ENCODE results near the gene IFI6.
"Not testable (repeated sequence)": the region's sequence is repeated elsewhere in the genome, so short reads cannot be mapped to it uniquely, and the experiment has no call there.

Gene IFI6

GRCh38 chr1:27648602-27649305 is 23.2 kb downstream of the IFI6 start:
- H3K9ac ChIP-seq = no peak overlapping the region; a peak in 1 of 22 replicates
- no peaks in the 10 kb centered on the region for H4K20me1 ChIP-seq

GRCh38 chr1:27647328-27647727 is 24.7 kb downstream of the IFI6 start:
- H3K27me3 ChIP-seq = no peaks in the 10 kb centered on the region
- no peak overlapping the region for H3K27ac ChIP-seq
- peak overlapping the region in 1 of 11 experiments; percentile 40; a peak in 1 of 22 replicates for H3K4me2 ChIP-seq
- H3K9me3 ChIP-seq (replicated peaks in 1 of 11) = no peaks in the 10 kb centered on the region
- TF ChIP-seq Cebpa-rat (IDR thresholded peaks at IDR 0.05) = no peak
- peaks cover 24 to 47% (median 38%) of the 10 kb centered on the region in 10 experiments for H3K4me1 ChIP-seq
- no peaks in the 10 kb centered on the region for H3K36me3 ChIP-seq
- H4K20me1 ChIP-seq = no peaks in the 10 kb centered on the region
- no peak overlapping the region for H3K9ac ChIP-seq
- H3K4me3 ChIP-seq = no peak overlapping the region

More at GRCh38 chr1:27648602-27649305, 23.2 kb downstream of the IFI6 start:
- TF ChIP-seq Cebpa-rat (IDR thresholded peaks at IDR 0.05) = no peak
- no peaks in the 10 kb centered on the region for H3K36me3 ChIP-seq
- no peaks in the 10 kb centered on the region for H3K27me3 ChIP-seq
- peaks cover 34 to 56% (median 40%) of the 10 kb centered on the region in 10 experiments for H3K4me1 ChIP-seq
- no peaks in the 10 kb centered on the region for H3K9me3 ChIP-seq (replicated peaks in 1 of 11)
- H3K4me2 ChIP-seq = no peak overlapping the region
- H3K4me3 ChIP-seq = no peak overlapping the region
- H3K27ac ChIP-seq = no peak overlapping the region

- Histone ChIP-seq H3K27me3 (no peaks in the 10 kb centered on the region), H3K4me3 (no peak overlapping the region), H3K4me2 (peak overlapping the region; percentile 3 to 54 (median 32); a peak in 17 of 22 replicates), H3K9ac (peak overlapping the region in 2 of 11 experiments; percentile 13 to 39; a peak in 3 of 22 replicates), H4K20me1 (no peaks in the 10 kb centered on the region), H3K9me3 (replicated peaks in 1 of 11) (no peaks in the 10 kb centered on the region), H3K4me1 (peaks cover 24 to 45% (median 36%) of the 10 kb centered on the region in 10 experiments), H3K27ac (peak overlapping the region in 1 of 11 experiments; percentile 26; a peak in 1 of 22 replicates), H3K36me3 (no peaks in the 10 kb centered on the region)
- TF ChIP-seq Cebpa-rat (IDR thresholded peaks at IDR 0.05) = no peak
Observed at GRCh38 chr1:27646676-27647075, 25.3 kb downstream of the IFI6 start.

- no peaks in the 10 kb centered on the region for H3K27me3 ChIP-seq
- no peak overlapping the region for H3K4me3 ChIP-seq
- no peaks in the 10 kb centered on the region for H3K36me3 ChIP-seq
- H3K4me1 ChIP-seq = peaks cover 9 to 40% (median 24%) of the 10 kb centered on the region in 10 experiments
- no peaks in the 10 kb centered on the region for H3K9me3 ChIP-seq (replicated peaks in 1 of 11)
- TF ChIP-seq Cebpa-rat (IDR thresholded peaks at IDR 0.05) = no peak
- no peak overlapping the region for H3K9ac ChIP-seq
- H3K27ac ChIP-seq = no peak overlapping the region
- no peaks in the 10 kb centered on the region for H4K20me1 ChIP-seq
- H3K4me2 ChIP-seq = no peak overlapping the region
Observed at GRCh38 chr1:27645071-27645415, 26.9 kb downstream of the IFI6 start.

- H3K4me3 ChIP-seq = no peak overlapping the region
- TF ChIP-seq Cebpa-rat (IDR thresholded peaks at IDR 0.05) = no peak
- no peaks in the 10 kb centered on the region for H3K36me3 ChIP-seq
Observed at GRCh38 chr1:27644369-27645070, 27.5 kb downstream of the IFI6 start.

GRCh38 chr1:27643600-27644368 is 28.2 kb downstream of the IFI6 start:
- no peaks in the 10 kb centered on the region for H3K36me3 ChIP-seq
- peak overlapping the region in 6 of 11 experiments; percentile 10 to 39 (median 16); a peak in 7 of 22 replicates for H3K4me2 ChIP-seq
- TF ChIP-seq Cebpa-rat (IDR thresholded peaks at IDR 0.05) = no peak
- peaks cover 10 to 43% (median 27%) of the 10 kb centered on the region in 10 experiments for H3K4me1 ChIP-seq
- H3K9ac ChIP-seq = no peak overlapping the region
- no peak overlapping the region for H3K4me3 ChIP-seq
- H4K20me1 ChIP-seq = no peaks in the 10 kb centered on the region
- H3K9me3 ChIP-seq (replicated peaks in 1 of 11) = no peaks in the 10 kb centered on the region
- H3K27ac ChIP-seq = no peak overlapping the region
- H3K27me3 ChIP-seq = no peaks in the 10 kb centered on the region

More at GRCh38 chr1:27644369-27645070, 27.5 kb downstream of the IFI6 start:
- H3K9ac ChIP-seq = no peak overlapping the region
- peak overlapping the region in 2 of 11 experiments; percentile 12 to 19; a peak in 3 of 22 replicates for H3K4me2 ChIP-seq
- H3K27ac ChIP-seq = no peak overlapping the region
- peaks cover 7 to 37% (median 22%) of the 10 kb centered on the region in 10 experiments; a peak in 19 of 20 replicates for H3K4me1 ChIP-seq
- H3K27me3 ChIP-seq = no peaks in the 10 kb centered on the region
- no peaks in the 10 kb centered on the region for H4K20me1 ChIP-seq
- H3K9me3 ChIP-seq (replicated peaks in 1 of 11) = no peaks in the 10 kb centered on the region

GRCh38 chr1:27640514-27640913 is 31.5 kb downstream of the IFI6 start:
- H3K27me3 ChIP-seq; H3K4me3 ChIP-seq; H3K9ac ChIP-seq; H4K20me1 ChIP-seq; H3K36me3 ChIP-seq; H3K9me3 ChIP-seq (replicated peaks in 1 of 11); H3K27ac ChIP-seq: not testable (repeated sequence)
- peak overlapping the region in 3 of 11 experiments; percentile 27 to 49 (median 38); a peak in 6 of 22 replicates for H3K4me2 ChIP-seq
- H3K4me1 ChIP-seq = peaks cover 31 to 69% (median 42%) of the 10 kb centered on the region in 10 experiments

- Histone ChIP-seq H3K27ac (peak overlapping the region in 1 of 11 experiments; percentile 33; a peak in 1 of 22 replicates), H3K27me3 (peaks cover 0 to 18% (median 11%) of the 10 kb centered on the region in 11 experiments; a peak in 15 of 22 replicates)
- TF ChIP-seq Cebpa-rat (IDR thresholded peaks at IDR 0.05) = no peak
Observed at GRCh38 chr1:27638805-27639204, 33.2 kb downstream of the IFI6 start.

More at GRCh38 chr1:27638805-27639204, 33.2 kb downstream of the IFI6 start:
- H3K4me3 ChIP-seq = no peak overlapping the region
- H3K4me1 ChIP-seq = peaks cover 47 to 74% (median 58%) of the 10 kb centered on the region in 10 experiments
- peaks cover 0 to 5% (median 0%) of the 10 kb centered on the region in 11 experiments; a peak in 1 of 22 replicates for H3K9me3 ChIP-seq (replicated peaks in 1 of 11)
- no peaks in the 10 kb centered on the region for H3K36me3 ChIP-seq
- no peaks in the 10 kb centered on the region for H4K20me1 ChIP-seq
- no peak overlapping the region for H3K9ac ChIP-seq
- peak overlapping the region in 9 of 11 experiments; percentile 12 to 99 (median 30); a peak in 10 of 22 replicates for H3K4me2 ChIP-seq
